Activated CD4-positive, CD25-positive, alpha-beta regulatory T cell (primary cell): ENCODE results near the gene AGFG1.

Experiments
- DNase-seq, 4 experiments: peaks; one replicate each; lab custom pipeline; 2025; lab: John Stamatoyannopoulos, UW

Gene AGFG1

DNA sequence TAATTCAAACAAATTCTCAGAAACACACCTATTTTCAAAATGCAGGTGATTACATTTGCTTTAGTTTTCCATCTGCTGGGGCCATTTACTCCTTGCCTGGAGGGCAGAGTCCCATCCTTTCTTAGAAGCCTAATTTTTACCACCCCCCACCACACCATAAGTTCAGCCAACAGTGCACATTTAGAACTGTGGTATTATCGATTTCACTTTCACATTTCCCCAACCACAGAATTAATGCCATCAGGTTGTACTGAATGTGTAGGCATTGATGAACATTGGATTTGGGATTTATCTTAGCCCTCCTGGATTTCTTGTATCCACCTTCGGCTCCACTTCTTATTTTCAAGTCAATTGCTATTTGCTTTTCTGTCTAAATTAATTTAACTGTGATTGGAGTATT, 138.2 kb downstream of the AGFG1 start:
- no peak for DNase-seq
